Measurements from ENCODE around the gene NCOR1. TPM values are rescaled to one million over a fixed set of nuclear protein-coding genes. Genes with fewer than 3 reads are reported as not detected.

Gene NCOR1
- total and polyA plus RNA-seq, 2 experiments from 2014 or later, result 102 to 132 TPM

DNA sequence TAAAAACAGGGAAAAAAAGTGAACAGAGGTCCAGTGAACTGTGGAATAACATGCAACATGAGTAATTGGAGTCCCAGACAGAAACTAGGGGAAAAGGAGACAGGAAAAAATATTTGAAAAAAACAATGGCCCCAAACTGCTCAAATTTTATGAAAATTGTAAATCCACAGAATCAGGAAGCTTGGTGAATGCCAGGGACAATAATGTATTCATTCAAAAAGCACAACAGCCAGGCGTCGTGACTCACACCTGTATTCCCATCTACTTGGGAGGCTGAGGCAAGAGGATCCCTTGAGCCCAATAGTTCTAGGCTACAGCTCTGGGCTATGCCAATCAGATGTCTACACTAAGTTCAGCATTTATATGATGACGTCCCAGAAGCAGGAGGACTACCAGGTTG is 23.7 kb downstream of the NCOR1 start:
- no peaks in the 10 kb centered on the region for H3K4me1 ChIP-seq (ENCODE audit: insufficient read depth)
- no peaks in the 10 kb centered on the region for H3K27me3 ChIP-seq (ENCODE audit: insufficient read depth)
- H3K27ac ChIP-seq (ENCODE audit: low read depth), result 0 out of 2 replicates have a peak overlapping the region, but pooled peaks have one; percentile 41
- peaks cover 6% of the 10 kb centered on the region for H3K27me3 Mint-ChIP-seq (ENCODE audit: insufficient read depth, low read depth, poor library complexity)
- TF ChIP-seq POLR2AphosphoS5 (IDR thresholded peaks at IDR 0.05; ENCODE audit: low read depth) (no peak), REST (IDR thresholded peaks at IDR 0.05; ENCODE audit: unreplicated experiment) (no peak), JUNB (IDR thresholded peaks at IDR 0.05; ENCODE audit: unreplicated experiment) (no peak), STAT1 (IDR thresholded peaks at IDR 0.05; ENCODE audit: unreplicated experiment) (no peak), CREB1 (CRISPR knock-in tag; IDR thresholded peaks at IDR 0.05; ENCODE audit: low read depth) (no peak), EZH2 (IDR thresholded peaks at IDR 0.05; ENCODE audit: low read depth, unreplicated experiment) (no peak), ZNF114 (CRISPR knock-in tag; IDR thresholded peaks at IDR 0.05) (no peak)
- peaks cover 13% of the 10 kb centered on the region for H4K20me1 ChIP-seq (replicated peaks; ENCODE audit: insufficient read depth)
- DNase-seq (ENCODE audit: low spot score) (no peak), ATAC-seq (no peak)
- H2AFZ ChIP-seq, result no peak overlapping the region
- H3K79me2 ChIP-seq (replicated peaks; ENCODE audit: insufficient read depth), result peaks cover 93% of the 10 kb centered on the region
- peaks cover 33% of the 10 kb centered on the region for H3K36me3 Mint-ChIP-seq (ENCODE audit: low read depth)
- no peaks in the 10 kb centered on the region for H3K9me2 ChIP-seq (ENCODE audit: insufficient read depth)
- H3K4me1 Mint-ChIP-seq, result no peaks in the 10 kb centered on the region
- no peak overlapping the region for H3K4me3 Mint-ChIP-seq
- H3K9me3 Mint-ChIP-seq, result no peaks in the 10 kb centered on the region
- no peak overlapping the region for H3K27ac Mint-ChIP-seq
- no peak overlapping the region for H3K4me3 ChIP-seq
- no peaks in the 10 kb centered on the region; the same call in 1 of the 2 replicates for H3K36me3 ChIP-seq (ENCODE audit: insufficient read depth)
- H3F3A ChIP-seq (replicated peaks; ENCODE audit: low read depth), result no peaks in the 10 kb centered on the region
- H3K4me2 ChIP-seq, result no peak overlapping the region

- no peaks in the 10 kb centered on the region for H3F3A ChIP-seq (replicated peaks; ENCODE audit: low read depth)
- no peaks in the 10 kb centered on the region for H3K27me3 ChIP-seq (ENCODE audit: insufficient read depth)
- H4K20me1 ChIP-seq (replicated peaks; ENCODE audit: insufficient read depth), result peaks cover 13% of the 10 kb centered on the region
- no peak overlapping the region for H3K4me2 ChIP-seq
- H3K36me3 Mint-ChIP-seq (ENCODE audit: low read depth), result peaks cover 37% of the 10 kb centered on the region
- H3K4me1 Mint-ChIP-seq, result no peaks in the 10 kb centered on the region
- H3K27me3 Mint-ChIP-seq (ENCODE audit: insufficient read depth, low read depth, poor library complexity), result peaks cover 4% of the 10 kb centered on the region
- no peak overlapping the region for H3K27ac Mint-ChIP-seq
- no peak overlapping the region for H2AFZ ChIP-seq
- peak overlapping the region; percentile 48; the same call in 1 of the 2 replicates for H3K27ac ChIP-seq (ENCODE audit: low read depth)
- no peak overlapping the region for H3K4me3 ChIP-seq
- no peaks in the 10 kb centered on the region; the same call in 1 of the 2 replicates for H3K36me3 ChIP-seq (ENCODE audit: insufficient read depth)
- H3K4me3 Mint-ChIP-seq, result no peak overlapping the region
- H3K79me2 ChIP-seq (replicated peaks; ENCODE audit: insufficient read depth), result peaks cover 89% of the 10 kb centered on the region
- no peaks in the 10 kb centered on the region for H3K9me2 ChIP-seq (ENCODE audit: insufficient read depth)
- DNase-seq (ENCODE audit: low spot score) (no peak), ATAC-seq (no peak)
- H3K4me1 ChIP-seq (ENCODE audit: insufficient read depth), result no peaks in the 10 kb centered on the region
- no peaks in the 10 kb centered on the region for H3K9me3 Mint-ChIP-seq
- TF ChIP-seq, protein P1, sequence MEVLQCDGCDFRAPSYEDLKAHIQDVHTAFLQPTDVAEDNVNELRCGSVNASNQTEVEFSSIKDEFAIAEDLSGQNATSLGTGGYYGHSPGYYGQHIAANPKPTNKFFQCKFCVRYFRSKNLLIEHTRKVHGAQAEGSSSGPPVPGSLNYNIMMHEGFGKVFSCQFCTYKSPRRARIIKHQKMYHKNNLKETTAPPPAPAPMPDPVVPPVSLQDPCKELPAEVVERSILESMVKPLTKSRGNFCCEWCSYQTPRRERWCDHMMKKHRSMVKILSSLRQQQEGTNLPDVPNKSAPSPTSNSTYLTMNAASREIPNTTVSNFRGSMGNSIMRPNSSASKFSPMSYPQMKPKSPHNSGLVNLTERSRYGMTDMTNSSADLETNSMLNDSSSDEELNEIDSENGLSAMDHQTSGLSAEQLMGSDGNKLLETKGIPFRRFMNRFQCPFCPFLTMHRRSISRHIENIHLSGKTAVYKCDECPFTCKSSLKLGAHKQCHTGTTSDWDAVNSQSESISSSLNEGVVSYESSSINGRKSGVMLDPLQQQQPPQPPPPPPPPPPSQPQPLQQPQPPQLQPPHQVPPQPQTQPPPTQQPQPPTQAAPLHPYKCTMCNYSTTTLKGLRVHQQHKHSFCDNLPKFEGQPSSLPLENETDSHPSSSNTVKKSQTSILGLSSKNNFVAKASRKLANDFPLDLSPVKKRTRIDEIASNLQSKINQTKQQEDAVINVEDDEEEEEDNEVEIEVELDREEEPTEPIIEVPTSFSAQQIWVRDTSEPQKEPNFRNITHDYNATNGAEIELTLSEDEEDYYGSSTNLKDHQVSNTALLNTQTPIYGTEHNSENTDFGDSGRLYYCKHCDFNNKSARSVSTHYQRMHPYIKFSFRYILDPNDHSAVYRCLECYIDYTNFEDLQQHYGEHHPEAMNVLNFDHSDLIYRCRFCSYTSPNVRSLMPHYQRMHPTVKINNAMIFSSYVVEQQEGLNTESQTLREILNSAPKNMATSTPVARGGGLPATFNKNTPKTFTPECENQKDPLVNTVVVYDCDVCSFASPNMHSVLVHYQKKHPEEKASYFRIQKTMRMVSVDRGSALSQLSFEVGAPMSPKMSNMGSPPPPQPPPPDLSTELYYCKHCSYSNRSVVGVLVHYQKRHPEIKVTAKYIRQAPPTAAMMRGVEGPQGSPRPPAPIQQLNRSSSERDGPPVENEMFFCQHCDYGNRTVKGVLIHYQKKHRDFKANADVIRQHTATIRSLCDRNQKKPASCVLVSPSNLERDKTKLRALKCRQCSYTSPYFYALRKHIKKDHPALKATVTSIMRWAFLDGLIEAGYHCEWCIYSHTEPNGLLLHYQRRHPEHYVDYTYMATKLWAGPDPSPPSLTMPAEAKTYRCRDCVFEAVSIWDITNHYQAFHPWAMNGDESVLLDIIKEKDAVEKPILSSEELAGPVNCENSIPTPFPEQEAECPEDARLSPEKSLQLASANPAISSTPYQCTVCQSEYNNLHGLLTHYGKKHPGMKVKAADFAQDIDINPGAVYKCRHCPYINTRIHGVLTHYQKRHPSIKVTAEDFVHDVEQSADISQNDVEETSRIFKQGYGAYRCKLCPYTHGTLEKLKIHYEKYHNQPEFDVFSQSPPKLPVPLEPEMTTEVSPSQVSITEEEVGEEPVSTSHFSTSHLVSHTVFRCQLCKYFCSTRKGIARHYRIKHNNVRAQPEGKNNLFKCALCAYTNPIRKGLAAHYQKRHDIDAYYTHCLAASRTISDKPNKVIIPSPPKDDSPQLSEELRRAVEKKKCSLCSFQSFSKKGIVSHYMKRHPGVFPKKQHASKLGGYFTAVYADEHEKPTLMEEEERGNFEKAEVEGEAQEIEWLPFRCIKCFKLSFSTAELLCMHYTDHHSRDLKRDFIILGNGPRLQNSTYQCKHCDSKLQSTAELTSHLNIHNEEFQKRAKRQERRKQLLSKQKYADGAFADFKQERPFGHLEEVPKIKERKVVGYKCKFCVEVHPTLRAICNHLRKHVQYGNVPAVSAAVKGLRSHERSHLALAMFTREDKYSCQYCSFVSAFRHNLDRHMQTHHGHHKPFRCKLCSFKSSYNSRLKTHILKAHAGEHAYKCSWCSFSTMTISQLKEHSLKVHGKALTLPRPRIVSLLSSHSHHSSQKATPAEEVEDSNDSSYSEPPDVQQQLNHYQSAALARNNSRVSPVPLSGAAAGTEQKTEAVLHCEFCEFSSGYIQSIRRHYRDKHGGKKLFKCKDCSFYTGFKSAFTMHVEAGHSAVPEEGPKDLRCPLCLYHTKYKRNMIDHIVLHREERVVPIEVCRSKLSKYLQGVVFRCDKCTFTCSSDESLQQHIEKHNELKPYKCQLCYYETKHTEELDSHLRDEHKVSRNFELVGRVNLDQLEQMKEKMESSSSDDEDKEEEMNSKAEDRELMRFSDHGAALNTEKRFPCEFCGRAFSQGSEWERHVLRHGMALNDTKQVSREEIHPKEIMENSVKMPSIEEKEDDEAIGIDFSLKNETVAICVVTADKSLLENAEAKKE (CRISPR knock-in tag; IDR thresholded peaks at IDR 0.05), result no peak
- no peak for TF ChIP-seq CTCF (conservative IDR thresholded peaks at IDR 0.05; ENCODE audit: low read depth in 2 of 2)
- TF ChIP-seq NANOG (IDR thresholded peaks at IDR 0.05; ENCODE audit: borderline replicate concordance), result no peak
- TF ChIP-seq EZH2 (IDR thresholded peaks at IDR 0.05; ENCODE audit: low read depth, unreplicated experiment), result no peak
- no peak for TF ChIP-seq JUNB (IDR thresholded peaks at IDR 0.05; ENCODE audit: unreplicated experiment)
Measured at GRCh38 chr17:16190703-16191360, 24.5 kb downstream of the NCOR1 start.

Measured in GM23338 (cell line).